ENCODE results near the gene CCNC.

DNA sequence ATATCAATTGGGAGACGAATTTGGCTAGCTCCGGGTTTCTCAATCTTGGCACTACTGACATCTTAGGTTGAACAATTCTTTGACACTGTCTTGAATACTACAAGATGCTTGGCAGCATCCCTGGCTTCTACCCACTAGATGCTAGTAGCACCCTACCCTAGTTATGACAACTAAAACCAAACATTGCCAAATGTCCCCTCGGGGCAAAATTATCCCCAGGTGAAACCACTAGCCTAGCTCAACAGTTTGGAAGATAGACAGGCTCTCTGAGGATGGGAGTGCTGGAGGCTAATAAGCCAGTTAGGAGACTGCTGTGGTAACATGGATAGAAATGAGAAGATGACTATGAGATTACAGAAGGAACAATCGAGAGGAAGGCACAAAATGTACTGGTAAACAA is 20.9 kb downstream of the CCNC start:
- TF ChIP-seq, protein P1, sequence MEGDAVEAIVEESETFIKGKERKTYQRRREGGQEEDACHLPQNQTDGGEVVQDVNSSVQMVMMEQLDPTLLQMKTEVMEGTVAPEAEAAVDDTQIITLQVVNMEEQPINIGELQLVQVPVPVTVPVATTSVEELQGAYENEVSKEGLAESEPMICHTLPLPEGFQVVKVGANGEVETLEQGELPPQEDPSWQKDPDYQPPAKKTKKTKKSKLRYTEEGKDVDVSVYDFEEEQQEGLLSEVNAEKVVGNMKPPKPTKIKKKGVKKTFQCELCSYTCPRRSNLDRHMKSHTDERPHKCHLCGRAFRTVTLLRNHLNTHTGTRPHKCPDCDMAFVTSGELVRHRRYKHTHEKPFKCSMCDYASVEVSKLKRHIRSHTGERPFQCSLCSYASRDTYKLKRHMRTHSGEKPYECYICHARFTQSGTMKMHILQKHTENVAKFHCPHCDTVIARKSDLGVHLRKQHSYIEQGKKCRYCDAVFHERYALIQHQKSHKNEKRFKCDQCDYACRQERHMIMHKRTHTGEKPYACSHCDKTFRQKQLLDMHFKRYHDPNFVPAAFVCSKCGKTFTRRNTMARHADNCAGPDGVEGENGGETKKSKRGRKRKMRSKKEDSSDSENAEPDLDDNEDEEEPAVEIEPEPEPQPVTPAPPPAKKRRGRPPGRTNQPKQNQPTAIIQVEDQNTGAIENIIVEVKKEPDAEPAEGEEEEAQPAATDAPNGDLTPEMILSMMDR (IDR thresholded peaks at IDR 0.05) = no peak
- TF ChIP-seq NFYB (CRISPR knock-in tag; conservative IDR thresholded peaks at IDR 0.05; ENCODE audit: low read depth) = no peak
- TF ChIP-seq ZNF423 (CRISPR knock-in tag; IDR thresholded peaks at IDR 0.05) = no peak
